NOMO-1 (cell line): ENCODE data around the gene VPS13D.
"Not testable (repeated sequence)": the region's sequence is repeated elsewhere in the genome, so short reads cannot be mapped to it uniquely, and the experiment has no call there.

Experiments
- DNase-seq, 2 experiments: peaks; one replicate each; lab custom pipeline; 2025; ENCODE audit not compliant: unreplicated experiment in 2 of 2; lab: John Stamatoyannopoulos, UW

VPS13D gene

DNA sequence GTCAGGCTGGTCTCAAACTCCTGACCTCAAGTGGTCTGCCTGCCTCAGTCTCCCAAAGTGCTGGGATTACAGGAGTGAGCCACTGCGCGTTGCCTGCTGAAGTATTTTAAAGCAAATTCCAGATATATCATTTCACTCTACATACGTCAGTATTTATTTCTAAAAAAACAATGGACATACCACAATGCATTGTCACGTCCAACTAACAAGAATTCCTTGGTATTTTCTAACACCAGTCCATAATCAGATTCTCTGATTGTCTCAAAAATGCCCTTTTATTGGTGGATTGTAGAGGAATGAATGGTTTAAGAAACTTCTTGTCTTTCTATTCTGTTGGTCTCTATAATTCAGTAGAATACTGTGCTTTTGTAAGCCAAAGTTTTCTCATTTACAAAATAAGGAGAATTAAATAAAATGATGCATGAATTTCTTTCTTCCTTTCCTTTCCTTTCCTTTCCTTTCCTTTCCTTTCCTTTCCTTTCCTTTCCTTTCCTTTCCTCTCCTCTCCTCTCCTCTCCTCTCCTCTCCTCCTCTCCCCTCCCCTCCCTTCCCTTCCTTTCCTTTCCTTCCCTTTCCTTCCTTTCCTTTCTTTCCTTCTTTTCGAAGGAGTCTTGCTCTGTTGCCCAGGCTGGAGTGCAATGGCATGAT lies 55.8 kb downstream of the VPS13D start:
- DNase-seq = no peak

DNA sequence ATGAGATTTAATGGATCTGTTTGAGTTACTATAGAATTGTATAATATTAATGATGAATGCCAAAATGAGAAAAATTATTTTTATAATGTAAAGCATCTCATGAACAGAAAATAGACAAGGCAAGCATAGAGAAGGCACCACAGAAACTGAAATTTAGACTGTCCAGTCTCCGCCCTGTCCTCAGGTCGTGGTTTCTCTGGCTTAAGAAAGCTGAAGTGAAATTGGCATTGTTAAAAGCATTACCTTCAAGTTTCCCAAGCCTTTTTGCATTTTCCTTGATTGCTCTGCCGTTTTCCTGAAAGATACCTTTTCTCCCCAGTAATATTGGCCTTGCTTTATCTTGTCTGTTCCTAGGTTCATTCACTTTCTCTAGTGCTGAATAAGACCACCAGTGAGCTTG lies 58.0 kb downstream of the VPS13D start:
- DNase-seq = no peak

DNA sequence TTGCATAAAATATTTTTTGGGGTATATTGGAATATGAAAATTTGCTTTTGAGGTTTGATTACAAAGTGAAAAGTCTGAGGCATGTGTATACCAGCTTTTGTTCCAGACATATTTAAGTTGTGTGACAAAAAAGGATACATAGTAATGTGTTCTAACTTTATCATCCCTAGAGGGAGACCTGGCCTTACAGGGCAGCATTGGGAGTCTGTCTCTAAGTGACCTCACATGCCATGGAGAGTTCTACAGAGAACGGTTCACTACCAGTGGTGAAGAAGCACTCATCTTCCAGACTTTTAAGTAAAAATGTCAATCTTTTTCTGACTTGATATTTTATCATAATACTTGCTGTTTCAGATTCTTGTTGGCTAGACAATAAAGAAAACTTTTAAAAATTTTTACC lies 61.0 kb downstream of the VPS13D start:
- no peak for DNase-seq

DNA sequence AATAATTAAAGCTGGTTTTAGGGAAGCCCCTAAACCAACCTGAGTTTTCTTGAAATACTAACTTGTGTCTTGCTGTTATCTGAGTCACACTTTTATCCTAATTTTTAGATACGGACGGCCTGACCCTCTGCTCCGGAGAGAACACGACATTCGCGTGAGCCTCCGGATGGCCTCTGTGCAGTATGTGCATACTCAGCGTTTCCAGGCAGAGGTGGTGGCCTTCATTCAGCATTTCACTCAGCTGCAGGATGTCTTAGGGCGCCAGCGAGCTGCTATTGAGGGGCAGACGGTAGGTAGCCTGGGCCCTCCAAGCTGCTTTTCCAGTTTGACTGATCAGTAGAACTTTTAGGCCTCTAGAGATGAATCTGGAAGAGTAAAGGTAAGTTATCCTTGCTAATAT lies 63.6 kb downstream of the VPS13D start:
- no peak for DNase-seq

GRCh38 chr1:12294076-12294475 lies 64.2 kb downstream of the VPS13D start:
- no peak for DNase-seq

DNA sequence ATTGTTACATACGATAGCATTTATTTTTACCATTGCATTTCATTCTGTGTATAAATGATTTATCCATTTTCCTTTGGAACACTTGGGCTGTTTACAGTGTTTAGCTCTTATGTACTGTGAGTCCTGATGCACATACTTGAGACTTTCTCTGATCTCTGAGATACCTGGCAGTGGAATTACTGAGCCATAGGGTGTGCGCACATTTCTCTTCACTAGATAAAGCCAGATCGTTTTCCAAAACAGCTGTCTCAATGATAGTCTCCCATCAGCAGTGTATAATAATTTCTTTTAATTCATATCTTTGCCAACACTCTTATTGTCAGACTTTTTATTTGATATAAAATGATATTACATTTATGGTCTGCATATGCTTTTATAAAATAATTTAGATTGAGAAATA lies 66.2 kb downstream of the VPS13D start:
- no peak for DNase-seq

- DNase-seq = peak in 1 of 2 experiments; percentile 36
Observed at GRCh38 chr1:12296623-12297022, 66.8 kb downstream of the VPS13D start.

GRCh38 chr1:12300706-12301105 lies 70.9 kb downstream of the VPS13D start:
- DNase-seq = no peak

- no peak for DNase-seq
Observed at GRCh38 chr1:12301518-12302237, 71.8 kb downstream of the VPS13D start.

- no peak for DNase-seq
Observed at GRCh38 chr1:12302798-12303447, 73.1 kb downstream of the VPS13D start.

DNA sequence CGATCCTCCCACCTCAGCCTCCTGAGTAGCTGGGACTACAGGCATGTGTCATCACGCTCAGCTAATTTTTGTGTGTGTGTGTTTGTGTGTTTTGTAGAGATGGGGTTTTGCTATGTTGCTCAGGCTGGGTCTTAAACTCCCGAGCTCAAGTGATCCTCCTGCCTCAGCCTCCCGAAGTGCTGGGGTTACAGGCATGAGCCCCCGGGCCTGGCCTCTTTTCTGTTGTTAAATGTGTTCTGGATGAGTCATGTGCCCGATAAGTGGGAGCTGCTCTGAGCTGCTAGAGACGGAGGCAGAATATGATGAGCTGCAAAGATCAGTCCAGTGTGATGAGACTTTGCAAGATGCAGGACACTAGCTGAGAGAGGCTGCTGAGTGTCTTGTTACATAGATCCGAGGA lies 75.5 kb downstream of the VPS13D start:
- DNase-seq = no peak

DNA sequence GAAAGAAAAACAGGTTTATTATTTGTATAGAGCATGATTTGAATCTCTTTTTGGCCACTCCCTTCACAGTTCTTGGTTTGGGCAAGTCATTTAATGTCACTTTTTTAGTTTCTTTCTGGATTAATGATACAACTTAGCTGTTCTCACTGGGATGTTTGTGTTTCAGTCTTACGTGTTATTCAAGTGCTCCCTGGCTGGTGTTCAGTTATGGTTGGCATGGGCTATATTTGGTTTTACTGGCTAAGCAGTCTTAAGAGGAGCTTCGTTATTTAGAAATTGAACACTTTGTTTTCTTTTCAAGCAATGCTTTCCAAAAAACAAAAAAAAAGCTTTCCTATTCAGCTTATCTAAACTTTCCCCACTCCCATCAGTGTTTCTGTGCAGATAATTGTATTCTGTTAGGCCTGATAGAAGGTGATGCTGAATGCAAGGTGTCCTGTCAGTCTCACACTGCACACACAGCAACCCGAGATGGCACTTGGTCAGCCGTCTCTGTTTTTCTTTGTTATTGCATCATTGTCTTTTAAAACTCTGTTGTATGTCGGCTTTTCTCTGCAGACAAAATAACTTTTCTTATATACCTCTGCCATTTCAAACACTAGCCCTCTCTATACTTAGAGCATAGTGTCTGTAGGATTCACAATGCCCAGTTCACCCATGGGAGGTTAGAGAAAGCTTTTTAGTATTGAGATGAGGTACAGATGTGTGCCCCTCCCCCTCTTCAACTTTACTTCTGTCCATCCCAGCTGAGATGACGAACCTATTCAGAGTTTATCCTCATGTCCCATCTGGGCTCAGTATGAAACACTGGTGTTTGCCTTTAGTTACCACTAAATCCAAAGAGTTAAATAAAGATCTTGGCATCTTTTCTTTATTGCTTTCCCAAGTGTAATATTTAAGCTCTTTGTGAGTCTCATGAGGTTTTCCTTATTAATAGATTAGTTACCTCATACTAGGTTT lies 80.2 kb downstream of the VPS13D start:
- DNase-seq = no peak

- peak in 1 of 2 experiments; percentile 5 for DNase-seq
Observed at GRCh38 chr1:12314333-12314903, 84.6 kb downstream of the VPS13D start.

DNA sequence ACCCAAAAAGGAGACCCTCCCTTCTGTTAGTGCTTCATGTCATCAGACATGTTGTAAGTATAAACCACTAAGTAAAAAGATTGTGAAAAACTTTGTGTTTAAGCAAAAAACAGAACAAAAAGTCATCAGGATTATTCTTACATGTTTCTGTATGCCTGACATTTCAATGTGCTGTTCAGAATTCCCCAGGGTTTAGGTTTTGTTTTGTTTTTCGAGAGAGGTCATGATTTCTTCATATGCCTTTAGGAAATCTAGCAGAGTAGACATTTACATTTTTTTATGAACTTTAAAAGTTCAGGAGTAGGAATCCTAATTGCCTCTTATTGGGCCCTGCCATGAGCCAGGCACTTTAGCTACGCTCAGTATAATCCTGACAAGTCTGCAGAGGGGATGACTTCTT lies 85.3 kb downstream of the VPS13D start:
- no peak for DNase-seq

DNA sequence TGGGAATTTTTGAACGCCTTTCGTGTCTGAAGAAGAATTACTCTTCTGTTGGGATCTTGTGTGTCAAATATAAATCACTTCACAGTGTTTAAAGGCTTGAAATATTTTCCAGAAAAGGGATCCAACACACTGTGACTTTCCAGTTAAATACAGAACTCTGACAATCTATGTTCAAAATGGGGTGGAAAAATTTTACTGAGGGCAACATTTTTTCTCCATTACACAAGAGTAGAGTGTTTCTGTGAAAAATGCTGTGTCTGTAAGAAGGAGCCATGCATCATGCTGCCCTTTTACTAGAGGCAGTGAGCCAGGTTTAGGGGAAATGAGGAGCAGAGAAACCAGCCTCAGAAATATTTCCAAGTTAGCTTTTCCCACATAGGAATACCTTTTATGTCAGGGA lies 86.5 kb downstream of the VPS13D start:
- no peak for DNase-seq

GRCh38 chr1:12320486-12320885 lies 90.7 kb downstream of the VPS13D start:
- DNase-seq = no peak

DNA sequence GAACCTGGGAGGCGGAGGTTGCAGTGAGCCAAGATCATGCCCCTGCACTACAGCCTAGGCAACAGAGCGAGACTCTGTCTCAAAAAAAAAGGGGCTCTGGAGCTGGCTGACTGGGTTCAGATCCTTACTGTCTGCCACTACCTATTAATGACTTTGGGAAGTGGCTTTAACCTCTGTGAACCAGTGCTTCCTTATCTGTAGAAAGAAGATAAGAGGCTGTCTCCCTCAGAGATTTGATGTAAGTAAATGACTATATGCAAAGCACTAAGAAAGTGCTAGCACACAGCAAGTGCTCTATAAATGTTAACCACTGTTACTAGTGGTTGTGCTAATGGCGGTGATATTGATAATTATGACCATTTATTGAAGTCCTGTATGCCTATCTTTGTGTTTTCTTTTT lies 94.6 kb downstream of the VPS13D start:
- DNase-seq = no peak

DNA sequence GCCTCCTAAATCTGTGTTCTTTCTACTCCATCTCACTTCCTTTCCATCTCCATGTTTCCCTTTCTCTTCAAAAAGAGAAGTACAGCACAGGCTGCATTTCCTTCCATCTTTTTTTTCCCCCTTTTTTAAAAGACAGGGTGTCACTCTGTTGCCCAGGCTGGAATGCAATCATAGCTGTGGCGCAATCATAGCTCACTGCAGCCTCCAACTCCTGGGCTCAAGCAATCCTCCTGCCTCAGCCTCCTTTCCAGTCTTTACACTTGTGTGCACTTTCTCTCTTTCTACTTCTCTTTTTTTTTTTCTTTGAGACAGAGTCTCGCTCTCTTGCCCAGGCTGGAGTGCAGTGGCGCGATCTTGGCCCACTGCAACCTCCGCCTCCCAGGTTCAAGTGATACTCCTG lies 95.1 kb downstream of the VPS13D start:
- not testable (repeated sequence) for DNase-seq

DNA sequence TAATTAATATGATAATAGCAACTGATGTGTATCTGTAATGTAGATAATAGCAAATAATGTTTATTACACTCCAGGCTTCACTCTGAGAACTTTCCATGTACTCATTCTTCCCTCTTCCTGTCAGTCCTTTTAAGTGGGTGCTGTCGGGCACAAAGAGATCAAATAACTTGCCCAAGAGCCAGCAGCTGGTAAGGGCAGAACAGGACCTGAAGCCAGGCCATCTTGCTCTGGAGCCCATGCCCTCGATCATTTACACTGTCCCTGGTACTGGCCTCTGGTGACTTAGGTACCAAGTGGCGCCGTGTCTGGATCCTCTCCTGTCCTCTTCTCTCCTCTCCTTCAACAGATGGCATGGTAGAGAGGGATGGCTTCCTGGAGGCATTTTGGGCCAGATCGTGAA lies 97.2 kb downstream of the VPS13D start:
- no peak for DNase-seq

DNA sequence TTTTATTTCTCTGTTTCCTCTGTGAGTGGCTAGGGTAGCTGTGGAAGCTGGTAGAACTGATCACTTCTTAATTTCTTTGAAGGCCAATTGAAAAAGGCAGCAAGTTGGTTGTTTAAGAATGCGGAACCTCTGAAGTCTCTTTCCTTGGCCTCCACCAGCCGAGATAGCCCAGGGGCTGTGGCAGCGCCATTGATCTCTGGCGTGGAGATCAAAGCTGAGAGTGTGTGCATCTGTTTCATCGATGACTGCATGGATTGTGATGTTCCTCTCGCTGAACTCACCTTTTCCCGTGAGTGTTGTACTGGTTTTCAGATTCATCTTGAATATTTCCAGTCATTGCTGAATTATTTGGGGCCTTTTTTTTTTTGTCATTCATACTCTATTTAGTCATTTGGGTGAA lies 97.7 kb downstream of the VPS13D start:
- DNase-seq = no peak
